Endothelial cell of umbilical vein (primary cell): ENCODE data around the gene TLCD3B. TPM values are rescaled to one million over a fixed set of nuclear protein-coding genes. Genes with fewer than 3 reads are reported as not detected.

Experiments used
- BruUV-seq: library from RNA; stranded (reverse); fragments of 400-500 nt; replicated peaks from 2 replicates; lab custom pipeline; 2021; lab: Mats Ljungman, UMichigan
- CTCF ChIA-PET: fragments of 300-600, 350-600 bp; sonication (Branson Sonifier 250); formaldehyde crosslinking; loops from one replicate; lab custom pipeline; 2021; ENCODE audit warnings: antibody characterized with exemption, inconsistent platforms; lab: Charles Lee
- POLR2A ChIA-PET: fragments of 300-600, 350-600 bp; sonication (Branson Sonifier 250); formaldehyde crosslinking; loops from one replicate; lab custom pipeline; 2021; ENCODE audit warnings: antibody characterized with exemption, inconsistent platforms; lab: Charles Lee
- DNase-seq: peaks from one replicate; pipeline ENCODE4 v3.0.0-alpha.2; 2011; ENCODE audit warnings: low read depth, low spot score
- FAIRE-seq: peaks from 2 replicates; lab custom pipeline; 2011; peaks lifted over from hg19 to GRCh38; lab: Jason Lieb, UNC
- H2AFZ ChIP-seq: 2 replicates; pipeline ENCODE4 v1.6.0; 2012; ENCODE audit warnings: low read depth, low read length, control low read depth, inconsistent platforms
- H3K27ac ChIP-seq: 2 replicates; pipeline ENCODE4 v1.5.1; 2011; ENCODE audit warnings: low read depth, mild to moderate bottlenecking, control low read depth, low read length, moderate library complexity; ENCODE audit not compliant: insufficient read depth
- H3K27me3 ChIP-seq, 2 experiments: 2 replicates each; pipeline versions ENCODE4 v1.6.0 to v1.6.1; 2011; ENCODE audit warnings: low read length in 2 of 2, mixed read lengths in 1 of 2; ENCODE audit not compliant: control insufficient read depth in 2 of 2, insufficient read depth in 2 of 2
- H3K36me3 ChIP-seq, 2 experiments: 2 replicates in 1 of 2; 3 replicates in 1 of 2; pipeline ENCODE4 v1.5.1; 2011; ENCODE audit warnings: low read length in 2 of 2, mild to moderate bottlenecking in 1 of 2, moderate library complexity in 1 of 2; ENCODE audit not compliant: control insufficient read depth in 2 of 2, insufficient read depth in 2 of 2; ENCODE audit errors: extremely low read depth in 1 of 2
- H3K4me1 ChIP-seq: 3 replicates; pipeline ENCODE4 v1.5.1; 2011; ENCODE audit warnings: mild to moderate bottlenecking, low read length; ENCODE audit not compliant: control insufficient read depth, insufficient read depth; ENCODE audit errors: extremely low read depth
- H3K4me2 ChIP-seq: 2 replicates; pipeline ENCODE4 v1.6.1; 2011; ENCODE audit warnings: low read length, control low read depth, mixed read lengths; ENCODE audit not compliant: insufficient read depth
- H3K4me3 ChIP-seq, 3 experiments: fragments of 200-600 bp in 1 of 3; sonication (generic), shearing (Covaris generic) in 1 of 3; replicated peaks in 1 of 3; 2 replicates each; pipeline ENCODE4 v1.5.1; 2011 to 2016; ENCODE audit warnings: control low read depth in 3 of 3, low read length in 3 of 3, mild to moderate bottlenecking in 2 of 3, inconsistent platforms in 1 of 3, low read depth in 1 of 3, moderate library complexity in 1 of 3; ENCODE audit not compliant: insufficient read depth in 1 of 3
- H3K79me2 ChIP-seq: 2 replicates; pipeline ENCODE4 v1.6.0; 2012; ENCODE audit warnings: low read length, inconsistent platforms; ENCODE audit not compliant: control insufficient read depth, insufficient read depth
- H3K9ac ChIP-seq: replicated peaks from 2 replicates; pipeline ENCODE3; 2011; ENCODE audit warnings: low read length, control low read depth; ENCODE audit not compliant: insufficient read depth; ENCODE audit errors: extremely low read depth
- H3K9me1 ChIP-seq: replicated peaks from 3 replicates; pipeline ENCODE4 v1.6.0; 2011; ENCODE audit warnings: mild to moderate bottlenecking, low read length; ENCODE audit not compliant: control insufficient read depth, insufficient read depth; ENCODE audit errors: extremely low read depth
- H3K9me3 ChIP-seq: replicated peaks from 2 replicates; pipeline ENCODE4 v1.5.1; 2012; ENCODE audit warnings: low read length, inconsistent platforms; ENCODE audit not compliant: control insufficient read depth, insufficient read depth
- H4K20me1 ChIP-seq: replicated peaks from 2 replicates; pipeline ENCODE3; 2011; ENCODE audit warnings: mild to moderate bottlenecking, low read length; ENCODE audit not compliant: control insufficient read depth, insufficient read depth; ENCODE audit errors: extremely low read depth
- CTCF ChIP-seq, 2 donors: IDR thresholded peaks; 1 replicate in 1 of 2; 2 replicates in 1 of 2; pipeline ENCODE4 v1.5.1; 2011; ENCODE audit warnings: low read length in 2 of 2, mild to moderate bottlenecking in 2 of 2, moderate library complexity in 2 of 2, control low read depth in 1 of 2, inconsistent platforms in 1 of 2, low read depth in 1 of 2; ENCODE audit not compliant: insufficient read depth in 1 of 2; ENCODE audit errors: extremely low read depth in 1 of 2
- EZH2 ChIP-seq: IDR thresholded peaks from 2 replicates; pipeline ENCODE4 v1.6.1; 2012; ENCODE audit warnings: borderline replicate concordance, low read depth, mild to moderate bottlenecking, moderate library complexity, low read length, inconsistent platforms; ENCODE audit not compliant: severe bottlenecking
- JUN ChIP-seq: IDR thresholded peaks from 2 replicates; pipeline ENCODE4 v1.6.1; 2011; ENCODE audit warnings: borderline replicate concordance, low read depth; ENCODE audit not compliant: insufficient read length, insufficient read depth
- dilution Hi-C: fragments of 300-500 bp; cut with MboI; formaldehyde crosslinking; loops from one replicate; pipeline ENCODE4 v1.15.0; 2019; ENCODE audit warnings: low sequenced_read_pairs; ENCODE audit not compliant: extremely low pct_ligation_motif_present
- intact Hi-C: fragments of 100-400 bp; cut with micrococcal nuclease; formaldehyde crosslinking; loops from one replicate; pipeline ENCODE4 v1.10.0; 2022
- polyA plus RNA-seq, 4 experiments: library from polyadenylated mRNA; depleted of rRNA in 3 of 4; stranded (reverse) in 3 of 4; unstranded in 1 of 4; fragments of >200 nt; gene quantifications; 2 replicates each; pipeline versions ENCODE4 v1.2.1 to v1.2.3, GENCODE V29; 2011 to 2012; ENCODE audit warnings: missing spikeins in 1 of 4
- total RNA-seq: library from RNA; stranded (reverse); gene quantifications from 2 replicates; pipeline ENCODE4 v1.2.3, GENCODE V29; 2021

TLCD3B gene
- total and polyA plus RNA-seq, 2 donors (not counting 3 experiments of a cell fraction or from before 2014, with no cell fraction given): 0.37 to 0.86 TPM

DNA sequence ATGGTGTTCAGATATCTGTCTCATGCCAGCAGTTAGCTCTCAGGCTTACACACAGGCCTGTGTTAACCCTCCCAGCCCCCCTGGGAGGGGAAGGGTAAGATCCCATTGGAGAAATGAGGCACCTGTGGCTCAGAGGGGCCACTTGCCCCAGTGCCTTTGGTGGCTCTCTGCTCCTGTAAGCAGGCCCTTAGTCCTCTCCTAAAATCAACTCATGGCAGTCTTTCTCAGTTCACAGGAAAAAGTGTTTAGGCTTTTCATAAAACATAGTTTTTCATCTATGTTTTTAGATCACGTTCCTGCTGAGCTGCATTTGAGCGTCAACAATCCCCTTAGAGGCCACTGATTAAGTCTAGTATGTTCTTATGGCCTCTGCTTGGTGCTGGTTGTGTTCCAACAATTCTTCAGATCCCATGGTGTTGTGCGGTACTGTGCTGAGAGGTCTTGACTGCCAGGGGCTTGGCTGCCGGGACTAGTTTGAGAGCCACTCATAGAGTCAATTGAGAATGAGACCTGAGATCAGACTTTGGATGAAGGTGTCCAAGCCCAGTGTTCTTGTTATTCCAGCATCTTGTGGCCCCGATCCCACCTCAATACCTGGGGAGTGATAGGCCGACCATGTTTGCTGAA is 46.8 kb downstream of the TLCD3B start:
- POLR2A ChIA-PET: interaction anchor here (0.9 kb wide), 1 partner anchor 10 kb away, joined by 3 read pairs; the partner anchor contains the start of gene TAOK2
- H3K27ac ChIP-seq: no peak overlapping the region
- TF ChIP-seq EZH2: no peak
- TF ChIP-seq CTCF (IDR thresholded peaks at IDR 0.05; ENCODE audit: extremely low read depth in 1 of 2, insufficient read depth in 1 of 2, low read depth in 1 of 2, low read length in 2 of 2): no peak
- TF ChIP-seq JUN: no peak
- peaks cover 8% of the 10 kb centered on the region for H3K4me1 ChIP-seq
- no TSS peak for BruUV-seq
- DNase-seq (no peak), FAIRE-seq (no peak)
- H3K4me2 ChIP-seq: no peak overlapping the region
- H4K20me1 ChIP-seq: no peaks in the 10 kb centered on the region
- CTCF ChIA-PET: interaction anchor here (2.1 kb wide), 1 partner anchor 21 kb away, joined by 6 read pairs; no protein-coding TSS in a partner anchor
- dilution Hi-C loops: no loop called here
- H3K79me2 ChIP-seq: peaks cover 13% of the 10 kb centered on the region
- no peak overlapping the region for H3K4me3 ChIP-seq
- no peaks in the 10 kb centered on the region for H3K27me3 ChIP-seq
- no peaks in the 10 kb centered on the region for H3K9me1 ChIP-seq
- peaks cover 48 to 90% of the 10 kb centered on the region in 2 experiments for H3K36me3 ChIP-seq
- intact Hi-C loops: no loop called here
- no peak overlapping the region for H3K9ac ChIP-seq
- no peak overlapping the region for H2AFZ ChIP-seq
- no peaks in the 10 kb centered on the region for H3K9me3 ChIP-seq
